GM21528 (cell line): Measurements from ENCODE around the gene SLC49A4.

ENCODE experiments used
- ATAC-seq: cut with Tn5 transposase; IDR thresholded peaks from one replicate; pipeline ENCODE4 v1.9.1; 2021; ENCODE audit warnings: mild to moderate bottlenecking, moderate library complexity; ENCODE audit not compliant: unreplicated experiment, low FRiP score

The SLC49A4 gene

GRCh38 chr3:122925756-122926155 lies 130.9 kb downstream of the SLC49A4 start:
- no peak for ATAC-seq

GRCh38 chr3:122926322-122926721 lies 131.5 kb downstream of the SLC49A4 start:
- no peak for ATAC-seq

GRCh38 chr3:122926811-122927210 lies 131.9 kb downstream of the SLC49A4 start:
- ATAC-seq: no peak

GRCh38 chr3:122927726-122928125 lies 132.9 kb downstream of the SLC49A4 start:
- no peak for ATAC-seq

- ATAC-seq: no peak
These were observed 133.7 kb downstream of the SLC49A4 start for GRCh38 chr3:122928396-122929187.

GRCh38 chr3:122929188-122930062 lies 134.6 kb downstream of the SLC49A4 start:
- no peak for ATAC-seq

GRCh38 chr3:122930063-122930997 lies 135.5 kb downstream of the SLC49A4 start:
- ATAC-seq: no peak
